GM19023 (cell line): ENCODE data around the gene ALG5.

Experiments used
- ATAC-seq: cut with Tn5 transposase; IDR thresholded peaks from one replicate; pipeline ENCODE4 v1.9.1; 2021; ENCODE audit warnings: mild to moderate bottlenecking, moderate library complexity; ENCODE audit not compliant: unreplicated experiment

Gene ALG5

GRCh38 chr13:36981156-36981743, 17.9 kb downstream of the ALG5 start:
- no peak for ATAC-seq

- no peak for ATAC-seq
These were observed 19.6 kb downstream of the ALG5 start for GRCh38 chr13:36979361-36980050.

GRCh38 chr13:36975172-36975571, 24.0 kb downstream of the ALG5 start:
- no peak for ATAC-seq

GRCh38 chr13:36973621-36974295, 25.4 kb downstream of the ALG5 start:
- peak; percentile 80 for ATAC-seq

GRCh38 chr13:36973009-36973408, 26.1 kb downstream of the ALG5 start:
- ATAC-seq: no peak

- no peak for ATAC-seq
These were observed 32.7 kb downstream of the ALG5 start for GRCh38 chr13:36966404-36966803.

- ATAC-seq: no peak
These were observed 33.4 kb downstream of the ALG5 start for GRCh38 chr13:36965767-36966166.

GRCh38 chr13:36959456-36960116, 39.6 kb downstream of the ALG5 start:
- ATAC-seq: no peak

GRCh38 chr13:36954542-36954941, 44.6 kb downstream of the ALG5 start:
- ATAC-seq: no peak

GRCh38 chr13:36950920-36951319, 48.2 kb downstream of the ALG5 start:
- ATAC-seq: no peak

- ATAC-seq: no peak
These were observed 48.8 kb downstream of the ALG5 start for GRCh38 chr13:36950330-36950729.

- no peak for ATAC-seq
These were observed 54.1 kb downstream of the ALG5 start for GRCh38 chr13:36945078-36945477.

- no peak for ATAC-seq
These were observed 73.5 kb downstream of the ALG5 start for GRCh38 chr13:36925603-36926002.

- ATAC-seq: no peak
These were observed 75.1 kb downstream of the ALG5 start for GRCh38 chr13:36924001-36924400.

- ATAC-seq: no peak
These were observed 77.4 kb downstream of the ALG5 start for GRCh38 chr13:36921631-36922301.

GRCh38 chr13:36920616-36921185, 78.4 kb downstream of the ALG5 start:
- ATAC-seq: no peak

- ATAC-seq: peak; percentile 56
These were observed 79.1 kb downstream of the ALG5 start, which contains the start of gene SMAD9 for GRCh38 chr13:36919833-36920615. TSS of gene SMAD9 (minus strand) at chr13:36920238. CDS start at chr13:36879689, 40,549 bp downstream.

- peak; percentile 13 for ATAC-seq
These were observed 79.8 kb downstream of the ALG5 start for GRCh38 chr13:36919171-36919832.
